Sigmoid colon (tissue), 4 donors: ENCODE measurements around the gene BIRC7.

Source experiments
- CTCF ChIP-seq, 4 experiments: fragments of 450-650 bp in 3 of 4; fragments of 200-600 bp in 1 of 4; IDR thresholded peaks; one replicate each; pipeline ENCODE4 v1.5.1; 2016 to 2019; ENCODE audit warnings: antibody characterized with exemption in 4 of 4, mild to moderate bottlenecking in 3 of 4, moderate library complexity in 2 of 4
- EP300 ChIP-seq, 4 donors: sonication (generic); formaldehyde crosslinking; IDR thresholded peaks; one replicate each; pipeline ENCODE4 v1.6.1; 2017; ENCODE audit warnings: antibody characterized with exemption in 4 of 4
- POLR2A ChIP-seq, 2 donors: fragments of 450-650 bp; IDR thresholded peaks; one replicate each; pipeline ENCODE4 v1.6.1; 2016; ENCODE audit warnings: antibody characterized with exemption in 2 of 2, mild to moderate bottlenecking in 2 of 2, moderate library complexity in 2 of 2
- POLR2AphosphoS5 ChIP-seq, 4 donors: sonication (generic); formaldehyde crosslinking; IDR thresholded peaks; one replicate each; pipeline ENCODE4 v1.6.1; 2017; ENCODE audit warnings: antibody characterized with exemption in 4 of 4

- TF ChIP-seq POLR2A (IDR thresholded peaks at IDR 0.05), result no peak
- TF ChIP-seq CTCF (IDR thresholded peaks at IDR 0.05), result no peak
- TF ChIP-seq EP300 (IDR thresholded peaks at IDR 0.05), result no peak
- TF ChIP-seq POLR2AphosphoS5 (IDR thresholded peaks at IDR 0.05), result no peak
Observed at GRCh38 chr20:63269724-63270123, 34.0 kb downstream of the BIRC7 start.
